Endothelial cell of umbilical vein (primary cell): ENCODE data around the gene GNG3. TPM values are rescaled to one million over a fixed set of nuclear protein-coding genes. Genes with fewer than 3 reads are reported as not detected.

ENCODE experiments used
- BruUV-seq: library from RNA; stranded (reverse); fragments of 400-500 nt; replicated peaks from 2 replicates; lab custom pipeline; 2021; lab: Mats Ljungman, UMichigan
- CTCF ChIA-PET: fragments of 300-600, 350-600 bp; sonication (Branson Sonifier 250); formaldehyde crosslinking; loops from one replicate; lab custom pipeline; 2021; ENCODE audit warnings: antibody characterized with exemption, inconsistent platforms; lab: Charles Lee
- POLR2A ChIA-PET: fragments of 300-600, 350-600 bp; sonication (Branson Sonifier 250); formaldehyde crosslinking; loops from one replicate; lab custom pipeline; 2021; ENCODE audit warnings: antibody characterized with exemption, inconsistent platforms; lab: Charles Lee
- DNase-seq: peaks from one replicate; pipeline ENCODE4 v3.0.0-alpha.2; 2011; ENCODE audit warnings: low read depth, low spot score
- FAIRE-seq: peaks from 2 replicates; lab custom pipeline; 2011; peaks lifted over from hg19 to GRCh38; lab: Jason Lieb, UNC
- H2AFZ ChIP-seq: 2 replicates; pipeline ENCODE4 v1.6.0; 2012; ENCODE audit warnings: low read depth, low read length, control low read depth, inconsistent platforms
- H3K27ac ChIP-seq: 2 replicates; pipeline ENCODE4 v1.5.1; 2011; ENCODE audit warnings: low read depth, mild to moderate bottlenecking, control low read depth, low read length, moderate library complexity; ENCODE audit not compliant: insufficient read depth
- H3K27me3 ChIP-seq, 2 experiments: 2 replicates each; pipeline versions ENCODE4 v1.6.0 to v1.6.1; 2011; ENCODE audit warnings: low read length in 2 of 2, mixed read lengths in 1 of 2; ENCODE audit not compliant: control insufficient read depth in 2 of 2, insufficient read depth in 2 of 2
- H3K36me3 ChIP-seq, 2 experiments: 2 replicates in 1 of 2; 3 replicates in 1 of 2; pipeline ENCODE4 v1.5.1; 2011; ENCODE audit warnings: low read length in 2 of 2, mild to moderate bottlenecking in 1 of 2, moderate library complexity in 1 of 2; ENCODE audit not compliant: control insufficient read depth in 2 of 2, insufficient read depth in 2 of 2; ENCODE audit errors: extremely low read depth in 1 of 2
- H3K4me1 ChIP-seq: 3 replicates; pipeline ENCODE4 v1.5.1; 2011; ENCODE audit warnings: mild to moderate bottlenecking, low read length; ENCODE audit not compliant: control insufficient read depth, insufficient read depth; ENCODE audit errors: extremely low read depth
- H3K4me2 ChIP-seq: 2 replicates; pipeline ENCODE4 v1.6.1; 2011; ENCODE audit warnings: low read length, control low read depth, mixed read lengths; ENCODE audit not compliant: insufficient read depth
- H3K4me3 ChIP-seq, 3 experiments: fragments of 200-600 bp in 1 of 3; sonication (generic), shearing (Covaris generic) in 1 of 3; replicated peaks in 1 of 3; 2 replicates each; pipeline ENCODE4 v1.5.1; 2011 to 2016; ENCODE audit warnings: control low read depth in 3 of 3, low read length in 3 of 3, mild to moderate bottlenecking in 2 of 3, inconsistent platforms in 1 of 3, low read depth in 1 of 3, moderate library complexity in 1 of 3; ENCODE audit not compliant: insufficient read depth in 1 of 3
- H3K79me2 ChIP-seq: 2 replicates; pipeline ENCODE4 v1.6.0; 2012; ENCODE audit warnings: low read length, inconsistent platforms; ENCODE audit not compliant: control insufficient read depth, insufficient read depth
- H3K9ac ChIP-seq: replicated peaks from 2 replicates; pipeline ENCODE3; 2011; ENCODE audit warnings: low read length, control low read depth; ENCODE audit not compliant: insufficient read depth; ENCODE audit errors: extremely low read depth
- H3K9me1 ChIP-seq: replicated peaks from 3 replicates; pipeline ENCODE4 v1.6.0; 2011; ENCODE audit warnings: mild to moderate bottlenecking, low read length; ENCODE audit not compliant: control insufficient read depth, insufficient read depth; ENCODE audit errors: extremely low read depth
- H3K9me3 ChIP-seq: replicated peaks from 2 replicates; pipeline ENCODE4 v1.5.1; 2012; ENCODE audit warnings: low read length, inconsistent platforms; ENCODE audit not compliant: control insufficient read depth, insufficient read depth
- H4K20me1 ChIP-seq: replicated peaks from 2 replicates; pipeline ENCODE3; 2011; ENCODE audit warnings: mild to moderate bottlenecking, low read length; ENCODE audit not compliant: control insufficient read depth, insufficient read depth; ENCODE audit errors: extremely low read depth
- CTCF ChIP-seq, 2 donors: IDR thresholded peaks; 1 replicate in 1 of 2; 2 replicates in 1 of 2; pipeline ENCODE4 v1.5.1; 2011; ENCODE audit warnings: low read length in 2 of 2, mild to moderate bottlenecking in 2 of 2, moderate library complexity in 2 of 2, control low read depth in 1 of 2, inconsistent platforms in 1 of 2, low read depth in 1 of 2; ENCODE audit not compliant: insufficient read depth in 1 of 2; ENCODE audit errors: extremely low read depth in 1 of 2
- EZH2 ChIP-seq: IDR thresholded peaks from 2 replicates; pipeline ENCODE4 v1.6.1; 2012; ENCODE audit warnings: borderline replicate concordance, low read depth, mild to moderate bottlenecking, moderate library complexity, low read length, inconsistent platforms; ENCODE audit not compliant: severe bottlenecking
- FOS ChIP-seq: IDR thresholded peaks from 2 replicates; pipeline ENCODE4 v1.6.1; 2011; ENCODE audit warnings: mild to moderate bottlenecking, low read length, moderate library complexity, borderline replicate concordance; ENCODE audit not compliant: insufficient read depth
- GATA2 ChIP-seq: IDR thresholded peaks from 2 replicates; pipeline ENCODE4 v1.7.0; 2011; ENCODE audit warnings: low read depth, mild to moderate bottlenecking, moderate library complexity, mixed read lengths, low read length; ENCODE audit not compliant: insufficient read length, insufficient read depth
- JUN ChIP-seq: IDR thresholded peaks from 2 replicates; pipeline ENCODE4 v1.6.1; 2011; ENCODE audit warnings: borderline replicate concordance, low read depth; ENCODE audit not compliant: insufficient read length, insufficient read depth
- MAX ChIP-seq: IDR thresholded peaks from 2 replicates; pipeline ENCODE4 v1.6.1; 2011; ENCODE audit not compliant: insufficient read depth, insufficient read length
- MYC ChIP-seq: IDR thresholded peaks from one replicate; pipeline ENCODE4 v1.6.1; 2011; ENCODE audit warnings: mild to moderate bottlenecking, low read depth, low read length
- POLR2A ChIP-seq: IDR thresholded peaks from 2 replicates; pipeline ENCODE4 v1.6.1; 2012; ENCODE audit warnings: low read depth, mild to moderate bottlenecking, control low read depth, low read length
- POLR2AphosphoS5 ChIP-seq: IDR thresholded peaks from 2 replicates; pipeline ENCODE4 v1.6.1; 2012; ENCODE audit warnings: low read depth, mild to moderate bottlenecking, control low read depth, low read length, moderate library complexity; ENCODE audit not compliant: insufficient read depth
- dilution Hi-C: fragments of 300-500 bp; cut with MboI; formaldehyde crosslinking; loops from one replicate; pipeline ENCODE4 v1.15.0; 2019; ENCODE audit warnings: low sequenced_read_pairs; ENCODE audit not compliant: extremely low pct_ligation_motif_present
- intact Hi-C: fragments of 100-400 bp; cut with micrococcal nuclease; formaldehyde crosslinking; loops from one replicate; pipeline ENCODE4 v1.10.0; 2022
- polyA plus RNA-seq, 4 experiments: library from polyadenylated mRNA; depleted of rRNA in 3 of 4; stranded (reverse) in 3 of 4; unstranded in 1 of 4; fragments of >200 nt; gene quantifications; 2 replicates each; pipeline versions ENCODE4 v1.2.1 to v1.2.3, GENCODE V29; 2011 to 2012; ENCODE audit warnings: missing spikeins in 1 of 4
- total RNA-seq: library from RNA; stranded (reverse); gene quantifications from 2 replicates; pipeline ENCODE4 v1.2.3, GENCODE V29; 2021

The GNG3 gene
- total and polyA plus RNA-seq, 2 donors (not counting 3 experiments of a cell fraction or from before 2014, with no cell fraction given), result not detected

- BruUV-seq, result TSS peak; percentile 8
- CTCF ChIA-PET, result no interaction called here
These were observed 18.2 kb downstream of the GNG3 start for GRCh38 chr11:62725646-62726045.

More at GRCh38 chr11:62725646-62726045, 18.2 kb downstream of the GNG3 start:
- POLR2A ChIA-PET, result no interaction called here
- no peak for TF ChIP-seq MAX
- no peak for TF ChIP-seq FOS
- no peak for TF ChIP-seq POLR2AphosphoS5
- no peak for TF ChIP-seq JUN
- no peak for TF ChIP-seq CTCF (IDR thresholded peaks at IDR 0.05; ENCODE audit: extremely low read depth in 1 of 2, insufficient read depth in 1 of 2, low read depth in 1 of 2, low read length in 2 of 2)
- no peak for TF ChIP-seq POLR2A
- no peak for TF ChIP-seq MYC
- TF ChIP-seq GATA2, result no peak
- no peak for TF ChIP-seq EZH2
- Histone ChIP-seq H3K79me2 (peaks cover 74% of the 10 kb centered on the region), H3K9me3 (no peaks in the 10 kb centered on the region), H2AFZ (no peak overlapping the region), H3K27me3 (no peaks in the 10 kb centered on the region), H3K27ac (peak overlapping the region; percentile 1), H3K9me1 (no peaks in the 10 kb centered on the region), H3K4me3 (peak overlapping the region; percentile 53 to 99 (median 94)), H3K4me2 (peak overlapping the region; percentile 90), H4K20me1 (no peaks in the 10 kb centered on the region), H3K9ac (peak overlapping the region; percentile 59), H3K4me1 (peaks cover 15% of the 10 kb centered on the region), H3K36me3 (peaks cover 16 to 27% of the 10 kb centered on the region in 2 experiments)
- dilution Hi-C loops (no loop called here), intact Hi-C loops (loop anchor here (2.0 to 5.0 kb wide), 2 partner anchors 67 to 157 kb away; partner anchors contain the start of genes SLC3A2 and TMEM223)
- FAIRE-seq (no peak), DNase-seq (peak; percentile 22)
